NT2/D1 (cell line): ENCODE measurements around the gene CDH20.

Experiments used
- SUZ12 ChIP-seq: IDR thresholded peaks from 2 replicates; pipeline ENCODE4 v1.6.1; 2011; ENCODE audit not compliant: insufficient read length, insufficient read depth; ENCODE audit errors: extremely low read depth
- ZNF274 ChIP-seq: IDR thresholded peaks from 2 replicates; pipeline ENCODE4 v1.6.1; 2011; ENCODE audit warnings: mild to moderate bottlenecking, low read depth, low read length

GRCh38 chr18:61331051-61331450, 2.2 kb upstream of the CDH20 start:
- TF ChIP-seq ZNF274 = no peak
- no peak for TF ChIP-seq SUZ12
